ENCODE measurements around the gene SLC22A16. TPM values are rescaled to one million over a fixed set of nuclear protein-coding genes. Genes with fewer than 3 reads are reported as not detected.

The SLC22A16 gene
- total RNA-seq, 1 donor from 2014 or later, result not detected

DNA sequence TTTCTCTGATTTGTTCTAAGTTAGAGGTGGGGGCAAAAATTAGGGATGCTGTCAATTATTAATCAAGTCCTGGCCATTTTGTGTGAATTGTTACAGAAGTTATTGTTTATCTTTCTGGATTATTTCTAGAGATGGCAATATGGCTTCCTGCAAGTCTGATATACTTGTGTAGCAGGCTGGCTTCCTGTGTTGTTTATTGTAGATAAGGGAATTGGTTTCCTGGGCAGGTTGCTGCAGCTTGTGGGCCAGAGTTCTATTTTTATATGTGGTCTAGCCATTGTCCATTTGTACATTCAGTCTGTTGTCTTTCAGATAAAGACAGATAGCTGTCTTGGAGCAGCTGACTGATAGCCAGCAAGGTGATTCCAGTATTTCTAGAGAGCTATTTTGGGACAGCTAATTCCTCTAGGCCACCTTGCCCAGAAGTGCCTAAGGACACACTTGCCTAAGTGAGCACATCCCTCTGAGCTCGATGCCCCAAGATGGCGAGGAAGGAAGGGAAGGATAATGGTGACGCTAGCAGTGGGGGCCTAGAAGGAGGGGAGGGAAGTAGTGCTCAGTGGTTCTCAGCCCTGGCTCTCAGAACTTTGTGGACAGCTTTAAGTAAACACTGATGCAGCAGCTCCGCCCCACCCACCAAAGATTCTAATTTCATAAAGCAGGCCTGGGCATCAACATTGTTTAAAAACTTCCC, 86.6 kb downstream of the SLC22A16 start:
- H3K27ac ChIP-seq (ENCODE audit: low read depth, low read length), result no peak overlapping the region
- no peak overlapping the region for H3K4me3 Mint-ChIP-seq (ENCODE audit: unreplicated experiment)
- no peaks in the 10 kb centered on the region for H3K4me1 ChIP-seq (ENCODE audit: insufficient read depth, low read length)
- no peaks in the 10 kb centered on the region for H3K79me2 ChIP-seq (ENCODE audit: insufficient read depth, low read length)
- peaks cover 11% of the 10 kb centered on the region for H3K27me3 ChIP-seq (ENCODE audit: insufficient read depth, low read length)
- H3K4me3 ChIP-seq (ENCODE audit: insufficient read depth, low read depth, low read length), result no peak overlapping the region
- no peak overlapping the region for H2AFZ ChIP-seq (ENCODE audit: low read depth, low read length)
- no peaks in the 10 kb centered on the region for H3K9me3 ChIP-seq (ENCODE audit: insufficient read depth, low read depth, low read length)
- no peak overlapping the region for H3K9ac ChIP-seq (ENCODE audit: low read length)
- DNase-seq (ENCODE audit: low read depth) (no peak), FAIRE-seq (no peak)
- H3K9me3 Mint-ChIP-seq (ENCODE audit: unreplicated experiment), result no peaks in the 10 kb centered on the region
- no peak for TF ChIP-seq EZH2 (IDR thresholded peaks at IDR 0.05; ENCODE audit: insufficient read depth, low read length)
- TF ChIP-seq, protein P1, sequence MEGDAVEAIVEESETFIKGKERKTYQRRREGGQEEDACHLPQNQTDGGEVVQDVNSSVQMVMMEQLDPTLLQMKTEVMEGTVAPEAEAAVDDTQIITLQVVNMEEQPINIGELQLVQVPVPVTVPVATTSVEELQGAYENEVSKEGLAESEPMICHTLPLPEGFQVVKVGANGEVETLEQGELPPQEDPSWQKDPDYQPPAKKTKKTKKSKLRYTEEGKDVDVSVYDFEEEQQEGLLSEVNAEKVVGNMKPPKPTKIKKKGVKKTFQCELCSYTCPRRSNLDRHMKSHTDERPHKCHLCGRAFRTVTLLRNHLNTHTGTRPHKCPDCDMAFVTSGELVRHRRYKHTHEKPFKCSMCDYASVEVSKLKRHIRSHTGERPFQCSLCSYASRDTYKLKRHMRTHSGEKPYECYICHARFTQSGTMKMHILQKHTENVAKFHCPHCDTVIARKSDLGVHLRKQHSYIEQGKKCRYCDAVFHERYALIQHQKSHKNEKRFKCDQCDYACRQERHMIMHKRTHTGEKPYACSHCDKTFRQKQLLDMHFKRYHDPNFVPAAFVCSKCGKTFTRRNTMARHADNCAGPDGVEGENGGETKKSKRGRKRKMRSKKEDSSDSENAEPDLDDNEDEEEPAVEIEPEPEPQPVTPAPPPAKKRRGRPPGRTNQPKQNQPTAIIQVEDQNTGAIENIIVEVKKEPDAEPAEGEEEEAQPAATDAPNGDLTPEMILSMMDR (IDR thresholded peaks at IDR 0.05; ENCODE audit: insufficient read depth, low read depth, low read length), result no peak
- H3K36me3 Mint-ChIP-seq (ENCODE audit: low read depth, unreplicated experiment), result no peaks in the 10 kb centered on the region
- H4K20me1 ChIP-seq (ENCODE audit: insufficient read depth, low read length), result no peaks in the 10 kb centered on the region
- H3K4me1 Mint-ChIP-seq (ENCODE audit: low read depth, unreplicated experiment), result no peaks in the 10 kb centered on the region
- H3K27me3 Mint-ChIP-seq (ENCODE audit: low read depth, unreplicated experiment), result peaks cover 10% of the 10 kb centered on the region
- H3K4me2 ChIP-seq (ENCODE audit: low read length), result no peak overlapping the region
- no peaks in the 10 kb centered on the region for H3K36me3 ChIP-seq (ENCODE audit: insufficient read depth, low read length)
- no peak overlapping the region for H3K27ac Mint-ChIP-seq (ENCODE audit: unreplicated experiment)

DNA sequence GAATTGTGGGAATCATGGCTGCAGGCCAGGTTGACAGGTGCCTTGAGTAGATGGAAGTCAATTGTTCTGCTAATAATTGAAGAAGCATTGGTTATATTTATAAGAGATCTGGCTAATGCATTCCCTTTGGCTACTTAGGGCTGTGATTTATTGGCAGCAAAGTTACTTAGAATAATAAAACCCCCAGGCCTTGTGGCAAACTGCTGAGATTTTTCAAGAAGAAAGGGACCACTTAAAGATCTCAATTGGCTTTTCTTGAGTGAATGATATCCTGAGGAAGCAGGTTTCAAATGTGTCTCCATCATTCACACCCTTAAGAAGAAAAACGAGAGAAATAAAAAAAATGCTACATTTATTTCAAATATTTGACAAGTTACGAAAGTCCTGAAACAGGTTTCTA, 88.4 kb downstream of the SLC22A16 start:
- Histone ChIP-seq H3K4me2 (ENCODE audit: low read length) (no peak overlapping the region), H2AFZ (ENCODE audit: low read depth, low read length) (no peak overlapping the region), H3K27me3 (ENCODE audit: insufficient read depth, low read length) (peaks cover 11% of the 10 kb centered on the region), H3K4me1 (ENCODE audit: insufficient read depth, low read length) (no peaks in the 10 kb centered on the region), H3K27ac (ENCODE audit: low read depth, low read length) (no peak overlapping the region), H3K36me3 (ENCODE audit: insufficient read depth, low read length) (no peaks in the 10 kb centered on the region), H4K20me1 (ENCODE audit: insufficient read depth, low read length) (no peaks in the 10 kb centered on the region), H3K79me2 (ENCODE audit: insufficient read depth, low read length) (no peaks in the 10 kb centered on the region), H3K9me3 (ENCODE audit: insufficient read depth, low read depth, low read length) (no peaks in the 10 kb centered on the region), H3K4me3 (ENCODE audit: insufficient read depth, low read depth, low read length) (no peak overlapping the region), H3K9ac (ENCODE audit: low read length) (no peak overlapping the region)
- no peak for DNase-seq (ENCODE audit: low read depth)
- FAIRE-seq, result no peak
- no peaks in the 10 kb centered on the region for H3K4me1 Mint-ChIP-seq (ENCODE audit: low read depth, unreplicated experiment)
- H3K9me3 Mint-ChIP-seq (ENCODE audit: unreplicated experiment), result no peaks in the 10 kb centered on the region
- H3K36me3 Mint-ChIP-seq (ENCODE audit: low read depth, unreplicated experiment), result no peaks in the 10 kb centered on the region
- H3K27me3 Mint-ChIP-seq (ENCODE audit: low read depth, unreplicated experiment), result peaks cover 7% of the 10 kb centered on the region
- TF ChIP-seq EZH2 (IDR thresholded peaks at IDR 0.05; ENCODE audit: insufficient read depth, low read length), result no peak
- TF ChIP-seq, protein P1 (IDR thresholded peaks at IDR 0.05; ENCODE audit: insufficient read depth, low read depth, low read length), result no peak
- H3K27ac Mint-ChIP-seq (ENCODE audit: unreplicated experiment), result no peak overlapping the region
- H3K4me3 Mint-ChIP-seq (ENCODE audit: unreplicated experiment), result no peak overlapping the region

DNA sequence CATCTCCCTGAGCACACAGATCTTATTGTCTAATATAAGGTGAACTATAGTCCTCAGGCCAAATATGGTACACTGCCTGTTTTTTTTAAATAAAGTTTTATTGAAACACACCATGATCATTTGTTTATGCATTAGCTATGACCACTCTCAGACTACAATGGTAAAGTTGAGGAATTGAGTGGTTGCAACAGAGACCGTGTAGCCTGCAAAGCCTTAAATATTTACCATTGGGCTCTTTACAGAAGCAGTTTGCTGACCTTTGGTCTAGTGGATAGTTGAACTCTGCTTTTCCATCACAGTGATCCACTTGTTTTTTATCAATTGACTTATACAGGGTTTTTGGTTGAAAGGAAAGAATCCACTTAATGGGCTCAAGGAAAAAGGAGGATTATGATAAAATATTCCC, 91.0 kb downstream of the SLC22A16 start:
- no peak overlapping the region for H3K4me3 ChIP-seq (ENCODE audit: insufficient read depth, low read depth, low read length)
- DNase-seq (ENCODE audit: low read depth), result no peak
- H3K27ac ChIP-seq (ENCODE audit: low read depth, low read length), result no peak overlapping the region
- no peaks in the 10 kb centered on the region for H3K79me2 ChIP-seq (ENCODE audit: insufficient read depth, low read length)
- H3K4me1 Mint-ChIP-seq (ENCODE audit: low read depth, unreplicated experiment), result no peaks in the 10 kb centered on the region
- peaks cover 1% of the 10 kb centered on the region for H3K9me3 Mint-ChIP-seq (ENCODE audit: unreplicated experiment)
- no peak overlapping the region for H3K27ac Mint-ChIP-seq (ENCODE audit: unreplicated experiment)
- H3K27me3 Mint-ChIP-seq (ENCODE audit: low read depth, unreplicated experiment), result peaks cover 4% of the 10 kb centered on the region
- no peaks in the 10 kb centered on the region for H3K9me3 ChIP-seq (ENCODE audit: insufficient read depth, low read depth, low read length)
- FAIRE-seq, result no peak
- H2AFZ ChIP-seq (ENCODE audit: low read depth, low read length), result no peak overlapping the region
- no peak overlapping the region for H3K4me2 ChIP-seq (ENCODE audit: low read length)
- H4K20me1 ChIP-seq (ENCODE audit: insufficient read depth, low read length), result no peaks in the 10 kb centered on the region
- H3K36me3 ChIP-seq (ENCODE audit: insufficient read depth, low read length), result no peaks in the 10 kb centered on the region
- no peaks in the 10 kb centered on the region for H3K4me1 ChIP-seq (ENCODE audit: insufficient read depth, low read length)
- peaks cover 5% of the 10 kb centered on the region for H3K27me3 ChIP-seq (ENCODE audit: insufficient read depth, low read length)
- H3K36me3 Mint-ChIP-seq (ENCODE audit: low read depth, unreplicated experiment), result no peaks in the 10 kb centered on the region
- H3K4me3 Mint-ChIP-seq (ENCODE audit: unreplicated experiment), result no peak overlapping the region
- no peak overlapping the region for H3K9ac ChIP-seq (ENCODE audit: low read length)
- TF ChIP-seq, protein P1 (IDR thresholded peaks at IDR 0.05; ENCODE audit: insufficient read depth, low read depth, low read length), result no peak
- TF ChIP-seq EZH2 (IDR thresholded peaks at IDR 0.05; ENCODE audit: insufficient read depth, low read length), result no peak
